CD4-positive, alpha-beta T cell (primary cell): ENCODE data around the gene ANKRD7. TPM values are rescaled to one million over a fixed set of nuclear protein-coding genes. Genes with fewer than 3 reads are reported as not detected.
A peak's percentile ranks its signal among the peaks of the same experiment; 100 is the strongest.

ENCODE experiments used
- ATAC-seq: fragments of 200-7000 bp; cut with Tn5 transposase; one replicate; pipeline ENCODE4 v1.10.0; 2022; ENCODE audit warnings: mild to moderate bottlenecking; ENCODE audit not compliant: poor library complexity
- CTCF ChIA-PET: fragments of 350-600 bp; sonication (Branson Sonifier 250); formaldehyde crosslinking; loops from one replicate; lab custom pipeline; 2021; ENCODE audit warnings: antibody characterized with exemption, inconsistent platforms; lab: Charles Lee
- POLR2A ChIA-PET: fragments of 350-600 bp; sonication (Branson Sonifier 250); formaldehyde crosslinking; loops from one replicate; lab custom pipeline; 2021; ENCODE audit warnings: antibody characterized with exemption, inconsistent platforms; lab: Charles Lee
- DNase-seq, 14 experiments: peaks; one replicate each; pipeline ENCODE4 v3.0.0-alpha.2; 2013 to 2020; ENCODE audit warnings: mixed read lengths in 2 of 14
- H3K27ac ChIP-seq, 2 donors: one replicate each; pipeline versions ENCODE4 v1.5.1 to v1.7.0; 2013; ENCODE audit warnings: low read length in 2 of 2, low read depth in 1 of 2, mild to moderate bottlenecking in 1 of 2
- H3K27me3 ChIP-seq, 2 experiments: 1 replicate in 1 of 2; 2 replicates in 1 of 2; pipeline versions ENCODE4 v1.6.1 to v1.7.0; 2013; ENCODE audit warnings: low read length in 2 of 2, control low read depth in 1 of 2, mild to moderate bottlenecking in 1 of 2, moderate library complexity in 1 of 2; ENCODE audit not compliant: insufficient read depth in 2 of 2, control insufficient read depth in 1 of 2
- H3K36me3 ChIP-seq: one replicate; pipeline ENCODE4 v1.6.1; 2013; ENCODE audit warnings: low read length, control low read depth; ENCODE audit not compliant: insufficient read depth
- H3K4me1 ChIP-seq: one replicate; pipeline ENCODE4 v1.6.1; 2013; ENCODE audit warnings: low read length, control low read depth; ENCODE audit not compliant: insufficient read depth
- H3K4me3 ChIP-seq: one replicate; pipeline ENCODE4 v1.5.1; 2013; ENCODE audit warnings: mild to moderate bottlenecking, low read length, moderate library complexity
- H3K9me3 ChIP-seq, 2 experiments: 1 replicate in 1 of 2; 2 replicates in 1 of 2; pipeline versions ENCODE4 v1.6.1 to v1.7.0; 2013; ENCODE audit warnings: low read length in 2 of 2, mild to moderate bottlenecking in 2 of 2, control low read depth in 1 of 2, moderate library complexity in 1 of 2; ENCODE audit not compliant: control insufficient read depth in 1 of 2, insufficient read depth in 1 of 2
- H3K27ac Mint-ChIP-seq: one replicate; pipeline ENCODE4 v1.8.0; 2020; ENCODE audit warnings: mixed read lengths
- H3K27me3 Mint-ChIP-seq: one replicate; pipeline ENCODE4 v1.8.0; 2021; ENCODE audit warnings: mixed read lengths
- H3K36me3 Mint-ChIP-seq: one replicate; pipeline ENCODE4 v1.8.0; 2021; ENCODE audit warnings: low read depth, mixed read lengths
- H3K4me1 Mint-ChIP-seq: one replicate; pipeline ENCODE4 v1.8.0; 2021; ENCODE audit warnings: low read depth, mixed read lengths
- H3K4me3 Mint-ChIP-seq: one replicate; pipeline ENCODE4 v1.8.0; 2020; ENCODE audit warnings: mild to moderate bottlenecking, mixed read lengths
- H3K9me3 Mint-ChIP-seq: one replicate; pipeline ENCODE4 v1.8.0; 2020; ENCODE audit warnings: mixed read lengths
- CTCF ChIP-seq: fragments of 200-600 bp; IDR thresholded peaks from one replicate; pipeline ENCODE4 v1.8.0; 2022; ENCODE audit warnings: antibody characterized with exemption, mild to moderate bottlenecking
- intact Hi-C, 2 experiments: fragments of 100-400 bp; cut with DNase I in 1 of 2; cut with micrococcal nuclease in 1 of 2; formaldehyde crosslinking; loops; one replicate each; pipeline versions ENCODE4 v1.15.1 to v1.9.0; 2023 to 2025; cut with DNase I, micrococcal nuclease
- total RNA-seq, 174 experiments: library from RNA in 2 of 174; stranded (reverse) in 2 of 174; gene quantifications; one replicate each; pipeline ENCODE4 v1.2.3 and lab custom pipeline; 2021 to 2026

ANKRD7 gene
- total RNA-seq, 2 experiments from 2014 or later: not detected

DNA sequence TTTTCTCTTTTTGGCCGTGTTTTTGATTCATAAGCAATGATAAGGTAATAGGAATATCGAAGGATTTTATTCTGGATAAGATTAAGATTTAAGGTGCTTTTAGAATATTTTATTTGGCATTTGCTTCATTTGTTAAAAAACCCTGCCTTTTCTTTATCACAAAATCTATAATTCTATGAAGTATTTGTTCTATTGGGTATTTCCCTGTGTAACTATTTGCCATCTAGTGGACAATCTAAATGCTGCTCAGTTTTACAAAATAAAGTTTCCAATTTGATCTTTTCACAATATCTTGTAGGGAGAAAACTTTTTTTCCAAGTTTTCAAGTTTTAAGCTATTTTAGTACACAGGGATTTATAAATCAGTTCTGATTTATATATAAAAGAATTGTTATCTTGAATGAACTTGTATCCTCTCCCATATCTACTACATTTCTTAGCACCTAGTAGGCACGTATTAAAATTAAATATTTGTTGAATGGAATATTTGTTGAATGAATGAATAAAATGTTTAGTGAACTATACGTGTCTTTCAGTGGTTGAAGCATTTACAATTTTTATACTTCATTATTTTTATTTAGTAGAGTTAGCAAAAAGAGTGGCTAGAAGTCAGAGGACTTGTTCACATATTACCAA, 26.5 kb downstream of the ANKRD7 start:
- intact Hi-C loops: no loop called here
- no peak for ATAC-seq
- CTCF ChIA-PET: no interaction called here
- H3K36me3 Mint-ChIP-seq: no peaks in the 10 kb centered on the region
- POLR2A ChIA-PET: no interaction called here
- no peak for DNase-seq
- H3K36me3 ChIP-seq: no peaks in the 10 kb centered on the region
- TF ChIP-seq CTCF: no peak
- H3K27ac Mint-ChIP-seq: no peak overlapping the region
- H3K27ac ChIP-seq: no peak overlapping the region
- no peaks in the 10 kb centered on the region for H3K9me3 Mint-ChIP-seq
- no peaks in the 10 kb centered on the region for H3K9me3 ChIP-seq
- H3K4me1 Mint-ChIP-seq: no peaks in the 10 kb centered on the region
- H3K4me3 Mint-ChIP-seq: no peak overlapping the region
- peaks cover 30% of the 10 kb centered on the region for H3K27me3 Mint-ChIP-seq
- no peak overlapping the region for H3K4me3 ChIP-seq
- H3K27me3 ChIP-seq: no peaks in the 10 kb centered on the region
- no peaks in the 10 kb centered on the region for H3K4me1 ChIP-seq

GRCh38 chr7:118252087-118252486, 27.6 kb downstream of the ANKRD7 start:
- ATAC-seq (no peak), DNase-seq (no peak)
- no peak for TF ChIP-seq CTCF
- Histone ChIP-seq H3K27me3 (no peaks in the 10 kb centered on the region), H3K36me3 (no peaks in the 10 kb centered on the region), H3K4me1 (no peaks in the 10 kb centered on the region), H3K9me3 (no peaks in the 10 kb centered on the region), H3K27ac (no peak overlapping the region), H3K4me3 (no peak overlapping the region)
- Mint-ChIP-seq H3K27me3 (peaks cover 33% of the 10 kb centered on the region), H3K4me1 (no peaks in the 10 kb centered on the region), H3K9me3 (no peaks in the 10 kb centered on the region), H3K27ac (no peak overlapping the region), H3K36me3 (no peaks in the 10 kb centered on the region), H3K4me3 (no peak overlapping the region)
- ChIA-PET POLR2A (no interaction called here), CTCF (no interaction called here)
- intact Hi-C loops: no loop called here

DNA sequence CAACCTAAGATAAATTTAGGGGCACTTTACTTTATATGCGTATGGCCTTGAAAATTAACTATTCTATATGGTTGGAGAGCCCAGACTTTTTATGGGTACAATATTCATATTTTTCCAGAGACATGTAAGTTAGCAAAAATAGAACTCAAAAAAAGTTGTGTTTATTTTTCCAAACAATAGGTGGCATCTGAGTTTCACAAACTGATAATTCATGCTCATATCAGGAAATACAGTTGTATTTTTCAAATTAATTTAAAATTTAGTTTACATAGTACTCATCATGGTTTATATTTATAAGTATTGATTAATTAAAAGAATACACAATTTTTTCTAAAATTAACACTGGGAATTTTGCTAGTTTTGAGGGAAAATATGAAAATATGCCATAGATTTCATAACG, 34.6 kb downstream of the ANKRD7 start:
- POLR2A ChIA-PET: no interaction called here
- intact Hi-C loops: loop anchor here in 1 of 2 experiments (5.0 kb wide), 1 partner anchor 918 kb away; no protein-coding TSS in a partner anchor
- no peaks in the 10 kb centered on the region for H3K9me3 ChIP-seq
- H3K4me3 Mint-ChIP-seq: no peak overlapping the region
- no peaks in the 10 kb centered on the region for H3K36me3 ChIP-seq
- no peak for TF ChIP-seq CTCF
- no peaks in the 10 kb centered on the region for H3K27me3 ChIP-seq
- H3K27ac ChIP-seq: no peak overlapping the region
- no peak overlapping the region for H3K27ac Mint-ChIP-seq
- no peaks in the 10 kb centered on the region for H3K9me3 Mint-ChIP-seq
- H3K4me3 ChIP-seq: no peak overlapping the region
- peak in 1 of 14 experiments; percentile 3 for DNase-seq
- H3K4me1 Mint-ChIP-seq: no peaks in the 10 kb centered on the region
- peaks cover 9% of the 10 kb centered on the region for H3K27me3 Mint-ChIP-seq
- H3K36me3 Mint-ChIP-seq: no peaks in the 10 kb centered on the region
- CTCF ChIA-PET: no interaction called here
- no peaks in the 10 kb centered on the region for H3K4me1 ChIP-seq
- no peak for ATAC-seq
